HepG2 (cell line): ENCODE data around the gene HDLBP. TPM values are rescaled to one million over a fixed set of nuclear protein-coding genes. Genes with fewer than 3 reads are reported as not detected.
"Not testable (repeated sequence)": the region's sequence is repeated elsewhere in the genome, so short reads cannot be mapped to it uniquely, and the experiment has no call there.

Source experiments
- ATAC-seq: fragments of 200-7000 bp; cut with Tn5 transposase; 3 replicates; pipeline ENCODE4 v1.9.1; 2020; ENCODE audit warnings: mild to moderate bottlenecking, moderate library complexity
- BruUV-seq: library from RNA; stranded (reverse); fragments of 400-500 nt; replicated peaks from 2 replicates; lab custom pipeline; 2021; lab: Mats Ljungman, UMichigan
- CTCF ChIA-PET: fragments of 300-600 bp; formaldehyde crosslinking; extraction: SDS; loops from one replicate; lab custom pipeline; 2021; ENCODE audit warnings: low total read pairs, inconsistent platforms, low intra/inter-chr PET ratio; lab: Yijun Ruan, JAX
- POLR2A ChIA-PET: fragments of 350-600 bp; sonication (Branson Sonifier 250); formaldehyde crosslinking; loops from one replicate; lab custom pipeline; 2020; ENCODE audit warnings: antibody characterized with exemption, inconsistent platforms; lab: Yijun Ruan, JAX
- DNase-seq: peaks from one replicate; pipeline ENCODE4 v3.0.0-alpha.2; 2015; ENCODE audit warnings: low spot score
- FAIRE-seq: peaks from 3 replicates; lab custom pipeline; 2011; peaks lifted over from hg19 to GRCh38; lab: Jason Lieb, UNC
- H2AFZ ChIP-seq: one replicate; pipeline ENCODE4 v1.6.1; 2011; ENCODE audit warnings: low read length, inconsistent platforms
- H3K27ac ChIP-seq: fragments of 300-600 bp; 3 replicates; pipeline ENCODE4 v1.8.0; 2011; ENCODE audit warnings: mixed run types, mild to moderate bottlenecking, mixed read lengths, low read length, inconsistent platforms; ENCODE audit not compliant: insufficient read depth; ENCODE audit errors: extremely low read length
- H3K27me3 ChIP-seq, 2 experiments: fragments of 200-600 bp in 1 of 2; 2 replicates in 1 of 2; 3 replicates in 1 of 2; pipeline versions ENCODE4 v1.6.0 to v1.8.0; 2011; ENCODE audit warnings: low read length in 2 of 2, mild to moderate bottlenecking in 2 of 2, moderate library complexity in 2 of 2, inconsistent platforms in 1 of 2; ENCODE audit not compliant: insufficient read depth in 2 of 2, control insufficient read depth in 1 of 2
- H3K36me3 ChIP-seq, 2 experiments: fragments of 200-600 bp in 1 of 2; replicated peaks in 1 of 2; 2 replicates in 1 of 2; 3 replicates in 1 of 2; pipeline versions ENCODE4 v1.5.1 to v1.8.0; 2011; ENCODE audit warnings: low read length in 2 of 2, inconsistent platforms in 1 of 2; ENCODE audit not compliant: insufficient read depth in 2 of 2, control insufficient read depth in 1 of 2
- H3K4me1 ChIP-seq: 2 replicates; pipeline ENCODE4 v1.5.1; 2012; ENCODE audit warnings: low read length, inconsistent platforms; ENCODE audit not compliant: insufficient read depth
- H3K4me2 ChIP-seq: 2 replicates; pipeline ENCODE4 v1.6.0; 2011; ENCODE audit warnings: low read depth, low read length, inconsistent platforms
- H3K4me3 ChIP-seq, 3 experiments: fragments of 200-600 bp in 1 of 3; sonication (generic), shearing (Covaris generic) in 1 of 3; replicated peaks in 1 of 3; 2 replicates each; pipeline ENCODE4 v1.5.1; 2011 to 2016; ENCODE audit warnings: low read length in 3 of 3, inconsistent platforms in 2 of 3, low read depth in 2 of 3, mild to moderate bottlenecking in 2 of 3, control low read depth in 1 of 3, mixed read lengths in 1 of 3; ENCODE audit not compliant: insufficient read depth in 1 of 3
- H3K79me2 ChIP-seq: one replicate; pipeline ENCODE4 v1.6.1; 2011; ENCODE audit warnings: low read length, inconsistent platforms; ENCODE audit not compliant: insufficient read depth
- H3K9ac ChIP-seq: 2 replicates; pipeline ENCODE4 v1.6.0; 2011; ENCODE audit warnings: mild to moderate bottlenecking, low read depth, low read length, inconsistent platforms; ENCODE audit not compliant: insufficient read depth
- H3K9me3 ChIP-seq: 2 replicates; pipeline ENCODE4 v1.5.1; 2012; ENCODE audit warnings: mild to moderate bottlenecking, low read length
- H4K20me1 ChIP-seq: 2 replicates; pipeline ENCODE4 v1.6.0; 2011; ENCODE audit warnings: inconsistent platforms, mild to moderate bottlenecking, low read length, moderate library complexity; ENCODE audit not compliant: insufficient read depth
- HIVEP1 ChIP-seq: sonication (generic); formaldehyde crosslinking; IDR thresholded peaks from 2 replicates; pipeline ENCODE4 v1.4.0; 2020; ENCODE audit warnings: mild to moderate bottlenecking, missing genetic modification reagents
- SAFB2 ChIP-seq: sonication (generic); formaldehyde crosslinking; IDR thresholded peaks from 2 replicates; pipeline ENCODE4 v1.5.1; 2020; ENCODE audit warnings: missing genetic modification reagents, low read depth, mild to moderate bottlenecking, borderline replicate concordance
- SKI ChIP-seq: fragments of 450-650 bp; IDR thresholded peaks from one replicate; pipeline ENCODE4 v1.6.1; 2018; ENCODE audit warnings: mild to moderate bottlenecking; ENCODE audit not compliant: partially characterized antibody
- SUZ12 ChIP-seq: fragments of 150-350 bp; IDR thresholded peaks from 2 replicates; pipeline ENCODE4 v1.6.1; 2014; ENCODE audit warnings: low read depth, low read length
- ZBTB42 ChIP-seq: sonication (generic); formaldehyde crosslinking; IDR thresholded peaks from 2 replicates; pipeline ENCODE4 v1.5.0; 2020; ENCODE audit warnings: mild to moderate bottlenecking, missing genetic modification reagents
- ZBTB7A ChIP-seq: sonication (generic); formaldehyde crosslinking; IDR thresholded peaks from 2 replicates; pipeline ENCODE4 v1.8.0; 2022; ENCODE audit warnings: mild to moderate bottlenecking, missing genetic modification reagents
- ZNF235 ChIP-seq: sonication (generic); formaldehyde crosslinking; IDR thresholded peaks from 2 replicates; pipeline ENCODE4 v1.8.1; 2023; ENCODE audit warnings: mild to moderate bottlenecking, missing genetic modification reagents, borderline replicate concordance
- ZNF558 ChIP-seq: sonication (generic); formaldehyde crosslinking; IDR thresholded peaks from 2 replicates; pipeline ENCODE4 v1.9.0; 2022; ENCODE audit warnings: mild to moderate bottlenecking, missing genetic modification reagents, borderline replicate concordance
- ZNF607 ChIP-seq: sonication (generic); formaldehyde crosslinking; IDR thresholded peaks from 2 replicates; pipeline ENCODE4 v1.5.1; 2020; ENCODE audit warnings: missing genetic modification reagents, mild to moderate bottlenecking, borderline replicate concordance
- WGBS: methylation state at CpG from one replicate; pipeline ENCODE4 v1.1.6; 2017; ENCODE audit warnings: low lambda C conversion rate; 5-methylcytosine and 5-hydroxymethylcytosine counted together
- in situ Hi-C: cut with HindIII; loops from 2 replicates; pipeline ENCODE4 v1.10.0; 2017; ENCODE audit warnings: low pct_unique_long_range_greater_than_20kb; ENCODE audit not compliant: extremely low pct_ligation_motif_present
- intact Hi-C: fragments of 100-400 bp; cut with micrococcal nuclease; formaldehyde crosslinking; loops from one replicate; pipeline ENCODE4 v1.10.0; 2022; ENCODE audit not compliant: unreplicated experiment
- polyA plus RNA-seq, 8 experiments: library from polyadenylated mRNA; depleted of rRNA in 3 of 8; stranded (reverse) in 7 of 8; unstranded in 1 of 8; fragments of >200 nt; fragmentation: Illumina TruSeq in 4 of 8; extraction: Trizol in 4 of 8; gene quantifications; 2 replicates each; pipeline versions ENCODE4 v1.2.1 to v1.2.3, GENCODE V29; 2011 to 2016; ENCODE audit warnings: low read depth in 4 of 8, missing spikeins in 1 of 8, mixed read lengths in 1 of 8; ENCODE audit not compliant: insufficient read depth in 1 of 8
- total RNA-seq, 5 experiments: library from RNA; depleted of rRNA; stranded (reverse); fragments of >200 nt; fragmentation: Illumina TruSeq; extraction: Trizol; gene quantifications; 2 replicates each; pipeline ENCODE4 v1.2.3, GENCODE V29; 2016; ENCODE audit warnings: low read depth in 1 of 5
- TF ChIP-seq, protein P1 (sequence below): sonication (generic); formaldehyde crosslinking; IDR thresholded peaks from 2 replicates; pipeline ENCODE4 v1.8.1; 2022; ENCODE audit warnings: low read depth, mild to moderate bottlenecking, missing genetic modification reagents
- TF ChIP-seq, protein P2 (sequence below): IDR thresholded peaks from 2 replicates; pipeline ENCODE4 v1.6.1; 2012; ENCODE audit warnings: low read length, improper control_type of control experiment
- TF ChIP-seq, protein P3 (sequence below): sonication (generic); formaldehyde crosslinking; IDR thresholded peaks from 2 replicates; pipeline ENCODE4 v1.8.1; 2023; ENCODE audit warnings: missing genetic modification reagents, mild to moderate bottlenecking, borderline replicate concordance

HDLBP gene
- total and polyA plus RNA-seq, 2 of the 13 experiments (the other 11 are each of a cell fraction or from before 2014, with no cell fraction given), result 464 to 707 TPM

DNA sequence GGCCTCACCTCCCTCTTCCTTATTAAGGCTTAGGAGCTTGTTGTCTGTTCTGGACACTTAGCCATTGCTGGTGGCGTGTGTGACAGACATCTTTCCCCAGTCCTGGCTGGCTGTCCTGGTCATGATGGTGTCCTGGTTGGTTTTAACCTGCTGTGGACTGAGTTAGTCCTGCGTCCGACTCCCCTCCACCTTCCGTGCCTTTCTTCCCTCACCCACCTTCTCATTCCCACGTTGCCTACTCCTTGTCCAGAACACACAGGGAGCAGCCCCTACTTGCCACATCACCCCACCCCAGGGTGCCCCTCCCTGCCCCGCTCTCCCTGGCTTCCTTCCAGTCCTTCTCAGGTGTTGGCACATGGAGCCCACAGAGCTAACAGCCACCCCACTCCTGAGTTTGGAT is 117.5 kb downstream of the HDLBP start:
- no peak overlapping the region for H3K4me2 ChIP-seq
- CTCF ChIA-PET, result no interaction called here
- no peak for ATAC-seq
- H3K9ac ChIP-seq, result no peak overlapping the region
- no peaks in the 10 kb centered on the region for H4K20me1 ChIP-seq
- peaks cover 27% of the 10 kb centered on the region for H3K4me1 ChIP-seq
- BruUV-seq, result no TSS peak
- no peak overlapping the region for H3K4me3 ChIP-seq
- no peak for FAIRE-seq
- intact Hi-C loops, result no loop called here
- H3K27ac ChIP-seq, result no peak overlapping the region
- no peaks in the 10 kb centered on the region for H3K9me3 ChIP-seq
- TF ChIP-seq HIVEP1 (CRISPR knock-in tag) (no peak), ZNF558 (CRISPR knock-in tag) (no peak), SKI (no peak), ZBTB7A (CRISPR knock-in tag) (no peak), SUZ12 (no peak), SAFB2 (no peak), ZNF235 (no peak), ZBTB42 (CRISPR knock-in tag) (no peak), ZNF607 (CRISPR knock-in tag) (no peak)
- TF ChIP-seq, protein P1, sequence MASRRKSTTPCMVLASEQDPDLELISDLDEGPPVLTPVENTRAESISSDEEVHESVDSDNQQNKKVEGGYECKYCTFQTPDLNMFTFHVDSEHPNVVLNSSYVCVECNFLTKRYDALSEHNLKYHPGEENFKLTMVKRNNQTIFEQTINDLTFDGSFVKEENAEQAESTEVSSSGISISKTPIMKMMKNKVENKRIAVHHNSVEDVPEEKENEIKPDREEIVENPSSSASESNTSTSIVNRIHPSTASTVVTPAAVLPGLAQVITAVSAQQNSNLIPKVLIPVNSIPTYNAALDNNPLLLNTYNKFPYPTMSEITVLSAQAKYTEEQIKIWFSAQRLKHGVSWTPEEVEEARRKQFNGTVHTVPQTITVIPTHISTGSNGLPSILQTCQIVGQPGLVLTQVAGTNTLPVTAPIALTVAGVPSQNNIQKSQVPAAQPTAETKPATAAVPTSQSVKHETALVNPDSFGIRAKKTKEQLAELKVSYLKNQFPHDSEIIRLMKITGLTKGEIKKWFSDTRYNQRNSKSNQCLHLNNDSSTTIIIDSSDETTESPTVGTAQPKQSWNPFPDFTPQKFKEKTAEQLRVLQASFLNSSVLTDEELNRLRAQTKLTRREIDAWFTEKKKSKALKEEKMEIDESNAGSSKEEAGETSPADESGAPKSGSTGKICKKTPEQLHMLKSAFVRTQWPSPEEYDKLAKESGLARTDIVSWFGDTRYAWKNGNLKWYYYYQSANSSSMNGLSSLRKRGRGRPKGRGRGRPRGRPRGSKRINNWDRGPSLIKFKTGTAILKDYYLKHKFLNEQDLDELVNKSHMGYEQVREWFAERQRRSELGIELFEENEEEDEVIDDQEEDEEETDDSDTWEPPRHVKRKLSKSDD (CRISPR knock-in tag), result no peak
- TF ChIP-seq, protein P2, sequence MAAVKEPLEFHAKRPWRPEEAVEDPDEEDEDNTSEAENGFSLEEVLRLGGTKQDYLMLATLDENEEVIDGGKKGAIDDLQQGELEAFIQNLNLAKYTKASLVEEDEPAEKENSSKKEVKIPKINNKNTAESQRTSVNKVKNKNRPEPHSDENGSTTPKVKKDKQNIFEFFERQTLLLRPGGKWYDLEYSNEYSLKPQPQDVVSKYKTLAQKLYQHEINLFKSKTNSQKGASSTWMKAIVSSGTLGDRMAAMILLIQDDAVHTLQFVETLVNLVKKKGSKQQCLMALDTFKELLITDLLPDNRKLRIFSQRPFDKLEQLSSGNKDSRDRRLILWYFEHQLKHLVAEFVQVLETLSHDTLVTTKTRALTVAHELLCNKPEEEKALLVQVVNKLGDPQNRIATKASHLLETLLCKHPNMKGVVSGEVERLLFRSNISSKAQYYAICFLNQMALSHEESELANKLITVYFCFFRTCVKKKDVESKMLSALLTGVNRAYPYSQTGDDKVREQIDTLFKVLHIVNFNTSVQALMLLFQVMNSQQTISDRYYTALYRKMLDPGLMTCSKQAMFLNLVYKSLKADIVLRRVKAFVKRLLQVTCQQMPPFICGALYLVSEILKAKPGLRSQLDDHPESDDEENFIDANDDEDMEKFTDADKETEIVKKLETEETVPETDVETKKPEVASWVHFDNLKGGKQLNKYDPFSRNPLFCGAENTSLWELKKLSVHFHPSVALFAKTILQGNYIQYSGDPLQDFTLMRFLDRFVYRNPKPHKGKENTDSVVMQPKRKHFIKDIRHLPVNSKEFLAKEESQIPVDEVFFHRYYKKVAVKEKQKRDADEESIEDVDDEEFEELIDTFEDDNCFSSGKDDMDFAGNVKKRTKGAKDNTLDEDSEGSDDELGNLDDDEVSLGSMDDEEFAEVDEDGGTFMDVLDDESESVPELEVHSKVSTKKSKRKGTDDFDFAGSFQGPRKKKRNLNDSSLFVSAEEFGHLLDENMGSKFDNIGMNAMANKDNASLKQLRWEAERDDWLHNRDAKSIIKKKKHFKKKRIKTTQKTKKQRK, result no peak
- TF ChIP-seq, protein P3, sequence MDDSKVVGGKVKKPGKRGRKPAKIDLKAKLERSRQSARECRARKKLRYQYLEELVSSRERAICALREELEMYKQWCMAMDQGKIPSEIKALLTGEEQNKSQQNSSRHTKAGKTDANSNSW (CRISPR knock-in tag), result no peak
- TF ChIP-seq, all 625 proteins: peak for 0
- no peaks in the 10 kb centered on the region for H3K36me3 ChIP-seq
- WGBS, result 63% methylated on average over 6 of the region's 6 CpGs
- POLR2A ChIA-PET, result no interaction called here
- H2AFZ ChIP-seq, result no peak overlapping the region
- no peaks in the 10 kb centered on the region for H3K79me2 ChIP-seq
- DNase-seq, result no peak
- in situ Hi-C loops, result loop anchor here (5.0 kb wide), 1 partner anchor 356 kb away; no protein-coding TSS in a partner anchor
- peaks cover 21 to 72% of the 10 kb centered on the region in 2 experiments for H3K27me3 ChIP-seq

DNA sequence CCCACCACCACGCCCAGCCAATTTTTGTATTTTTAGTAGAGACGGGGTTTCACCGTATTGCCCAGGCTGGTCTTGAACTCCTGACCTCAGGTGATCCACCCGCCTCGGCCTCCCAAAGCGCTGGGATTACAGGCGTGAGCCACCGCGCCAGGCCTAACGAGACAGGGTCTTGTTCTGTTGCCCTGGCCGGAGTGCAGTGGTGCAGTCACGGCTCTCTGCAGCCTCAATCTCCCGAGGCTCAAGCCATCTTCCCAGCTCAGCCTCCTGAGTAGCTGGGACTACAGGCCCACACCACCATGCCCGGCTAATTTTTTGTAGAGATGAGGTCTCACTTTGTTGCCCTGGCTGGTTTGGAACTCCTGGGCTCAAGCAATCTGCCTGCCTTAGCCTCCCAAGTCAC is 118.2 kb downstream of the HDLBP start:
- H3K36me3 ChIP-seq, H4K20me1 ChIP-seq, H3K9ac ChIP-seq, ATAC-seq, POLR2A ChIA-PET, CTCF ChIA-PET, DNase-seq, H3K4me2 ChIP-seq, H3K4me3 ChIP-seq, BruUV-seq, FAIRE-seq, H3K27ac ChIP-seq, intact Hi-C loops, H3K9me3 ChIP-seq, H2AFZ ChIP-seq, H3K79me2 ChIP-seq: not testable (repeated sequence)
- in situ Hi-C loops, result loop anchor here (5.0 kb wide), 1 partner anchor 355 kb away; no protein-coding TSS in a partner anchor
- Histone ChIP-seq H3K27me3 (peaks cover 21 to 74% of the 10 kb centered on the region in 2 experiments), H3K4me1 (peaks cover 27% of the 10 kb centered on the region)
- 79% methylated on average over 13 of the region's 14 CpGs for WGBS
